OCI-LY7 (cell line): ENCODE data around the gene ECM2.

Experiments
- CTCF ChIP-seq: fragments of 200-600 bp; sonication (generic); conservative IDR thresholded peaks from 2 replicates; pipeline ENCODE4 v1.5.1; 2014; ENCODE audit warnings: mild to moderate bottlenecking, antibody characterized with exemption, low read length, moderate library complexity, mixed read lengths
- EZH2phosphoT487 ChIP-seq: fragments of 200-600 bp; sonication (generic); IDR thresholded peaks from 2 replicates; pipeline ENCODE4 v1.6.1; 2018; ENCODE audit warnings: low read depth, borderline replicate concordance, mild to moderate bottlenecking, mixed run types, antibody characterized with exemption, low read length, moderate library complexity, mixed read lengths

GRCh38 chr9:92558612-92559374, 23.0 kb upstream of the ECM2 start:
- TF ChIP-seq CTCF = no peak
- no peak for TF ChIP-seq EZH2phosphoT487
